Activated T-helper 1 cell treated with Interleukin-2 at 50 U/mL for 16 hours (primary cell): Measurements from ENCODE around the gene CIC.

Experiments
- DNase-seq: peaks from one replicate; pipeline ENCODE4 v3.0.0-alpha.2; 2020; ENCODE audit warnings: low read depth

Gene CIC

GRCh38 chr19:42288881-42289555 is 20.0 kb downstream of the CIC start:
- DNase-seq: no peak

GRCh38 chr19:42289556-42290041 is 20.5 kb downstream of the CIC start:
- DNase-seq: no peak

- no peak for DNase-seq
These were observed 21.1 kb downstream of the CIC start for GRCh38 chr19:42290136-42290522.

- DNase-seq: peak; percentile 31
These were observed 21.7 kb downstream of the CIC start for GRCh38 chr19:42290523-42291434.

GRCh38 chr19:42291435-42291810 is 22.4 kb downstream of the CIC start:
- no peak for DNase-seq

- DNase-seq: no peak
These were observed 23.2 kb downstream of the CIC start for GRCh38 chr19:42292042-42292960.

- no peak for DNase-seq
These were observed 23.9 kb downstream of the CIC start for GRCh38 chr19:42292963-42293362.

- DNase-seq: no peak
These were observed 24.5 kb downstream of the CIC start for GRCh38 chr19:42293540-42293939.

- DNase-seq: no peak
These were observed 24.9 kb downstream of the CIC start for GRCh38 chr19:42293948-42294347.

GRCh38 chr19:42294471-42295137 is 25.6 kb downstream of the CIC start:
- DNase-seq: no peak

- DNase-seq: no peak
These were observed 26.3 kb downstream of the CIC start for GRCh38 chr19:42295342-42295741.

- peak; percentile 77 for DNase-seq
These were observed 26.9 kb downstream of the CIC start for GRCh38 chr19:42295831-42296525.

- DNase-seq: no peak
These were observed 28.0 kb downstream of the CIC start for GRCh38 chr19:42297039-42297438.

- no peak for DNase-seq
These were observed 32.7 kb downstream of the CIC start, which contains the start of gene PRR19 for GRCh38 chr19:42301646-42302203. Gene PRR19 (plus strand): TSS chr19:42302132. CDS start chr19:42309585, 7,453 bp downstream.

GRCh38 chr19:42303101-42303464 is 34.0 kb downstream of the CIC start:
- no peak for DNase-seq

- no peak for DNase-seq
These were observed 34.8 kb downstream of the CIC start for GRCh38 chr19:42303876-42304275.

- no peak for DNase-seq
These were observed 37.6 kb downstream of the CIC start for GRCh38 chr19:42306646-42307045.

GRCh38 chr19:42309686-42310085 is 40.6 kb downstream of the CIC start:
- no peak for DNase-seq

GRCh38 chr19:42311657-42312056 is 42.6 kb downstream of the CIC start:
- no peak for DNase-seq

- DNase-seq: no peak
These were observed 43.3 kb downstream of the CIC start for GRCh38 chr19:42312370-42312769.
